ENCODE results near the gene RNU11. TPM values are rescaled to one million over a fixed set of nuclear protein-coding genes. Genes with fewer than 3 reads are reported as not detected.
A peak's percentile ranks its signal among the peaks of the same experiment; 100 is the strongest.
"Not testable (repeated sequence)": the region's sequence is repeated elsewhere in the genome, so short reads cannot be mapped to it uniquely, and the experiment has no call there.

RNU11 gene
- total RNA-seq, 2 experiments from 2014 or later: not detected

- no peaks in the 10 kb centered on the region for H3K4me1 Mint-ChIP-seq
- no peak overlapping the region for H3K27ac Mint-ChIP-seq
- no peaks in the 10 kb centered on the region for H3K9me3 Mint-ChIP-seq (ENCODE audit: low read depth)
- intact Hi-C loops (cut with DNase I, micrococcal nuclease): no loop called here
- H3K27me3 Mint-ChIP-seq: no peaks in the 10 kb centered on the region
- H3K4me3 Mint-ChIP-seq: no peak overlapping the region
- ChIA-PET CTCF (no interaction called here), POLR2A (interaction anchor here (0.6 kb wide), 1 partner anchor 12 kb away, joined by 3 read pairs; no protein-coding TSS in a partner anchor)
- H3K36me3 Mint-ChIP-seq (ENCODE audit: low read depth): no peaks in the 10 kb centered on the region
- DNase-seq (no peak), ATAC-seq (no peak)
These were observed 7.9 kb downstream of the RNU11 start for GRCh38 chr1:28656335-28656734.

GRCh38 chr1:28663871-28664470 is 15.6 kb downstream of the RNU11 start:
- Mint-ChIP-seq H3K9me3 (ENCODE audit: low read depth) (no peaks in the 10 kb centered on the region), H3K4me1 (peaks cover 8% of the 10 kb centered on the region), H3K27me3 (no peaks in the 10 kb centered on the region), H3K4me3 (no peak overlapping the region), H3K36me3 (ENCODE audit: low read depth) (no peaks in the 10 kb centered on the region), H3K27ac (no peak overlapping the region)
- ChIA-PET POLR2A (interaction anchor here (1.2 kb wide), 1 partner anchor 15 kb away, joined by 5 read pairs; the partner anchor contains the start of gene RNU11), CTCF (interaction anchor here (0.6 kb wide), 1 partner anchor 140 kb away, joined by 3 read pairs; no protein-coding TSS in a partner anchor)
- no peak for ATAC-seq
- intact Hi-C loops (cut with DNase I, micrococcal nuclease): no loop called here
- DNase-seq: no peak

GRCh38 chr1:28666806-28667205 is 18.4 kb downstream of the RNU11 start:
- intact Hi-C loops (cut with DNase I, micrococcal nuclease): no loop called here
- DNase-seq (no peak), ATAC-seq (no peak)
- Mint-ChIP-seq H3K4me1 (peaks cover 11% of the 10 kb centered on the region), H3K4me3 (peak overlapping the region; percentile 38), H3K36me3 (ENCODE audit: low read depth) (peaks cover 3% of the 10 kb centered on the region), H3K27me3 (no peaks in the 10 kb centered on the region), H3K9me3 (ENCODE audit: low read depth) (no peaks in the 10 kb centered on the region), H3K27ac (no peak overlapping the region)
- CTCF ChIA-PET: interaction anchor here (2.0 to 2.3 kb wide), 2 partner anchors 24 to 25 kb away, joined by 6 to 7 read pairs; partner anchors contain the start of gene TAF12
- POLR2A ChIA-PET: interaction anchor here (3.0 kb wide), 1 partner anchor 18 kb away, joined by 96 read pairs; the partner anchor contains the start of gene RNU11

- DNase-seq (peak; percentile 93), ATAC-seq (peak; percentile 72)
- no peaks in the 10 kb centered on the region for H3K9me3 Mint-ChIP-seq (ENCODE audit: low read depth)
- peaks cover 3% of the 10 kb centered on the region for H3K36me3 Mint-ChIP-seq (ENCODE audit: low read depth)
- peak within 1 kb of the TSS; percentile 99 for H3K27ac Mint-ChIP-seq
- no peaks in the 10 kb centered on the region for H3K27me3 Mint-ChIP-seq
- peaks cover 11% of the 10 kb centered on the region for H3K4me1 Mint-ChIP-seq
- POLR2A ChIA-PET: interaction anchor here (0.6 to 3.0 kb wide), 7 partner anchors 17 to 249 kb away, joined by 4 to 96 read pairs (median 22); partner anchors contain the start of genes RNU11, TAF12 and YTHDF2
- peak within 1 kb of the TSS; percentile 84 for H3K4me3 Mint-ChIP-seq
- intact Hi-C loops (cut with DNase I, micrococcal nuclease): loop anchor here (1.0 to 2.0 kb wide), 4 partner anchors 20 to 513 kb away; partner anchors contain the start of genes RNU11 (in 2 of the 2), SESN2 (in 1 of the 2), SRSF4 (in 1 of the 2) and YTHDF2 (in 1 of the 2)
- CTCF ChIA-PET: interaction anchor here (0.6 to 2.3 kb wide), 7 partner anchors 20 to 513 kb away, joined by 3 to 8 read pairs (median 6); partner anchors contain the start of genes RNU11, SRSF4, TAF12 and YTHDF2
These were observed 20.0 kb downstream of the RNU11 start, which contains the start of gene GMEB1 for GRCh38 chr1:28668191-28668955. GMEB1 (plus strand) TSS chr1:28668784; CDS start chr1:28683613, 14,829 bp downstream.

GRCh38 chr1:28668956-28669723 is 20.7 kb downstream of the RNU11 start:
- ChIA-PET CTCF (interaction anchor here (0.7 to 2.3 kb wide), 7 partner anchors 9 to 513 kb away, joined by 3 to 8 read pairs (median 6); partner anchors contain the start of genes RNU11, SRSF4, TAF12 and YTHDF2), POLR2A (interaction anchor here (0.6 to 3.0 kb wide), 7 partner anchors 13 to 249 kb away, joined by 3 to 96 read pairs (median 22); partner anchors contain the start of genes RNU11, TAF12 and YTHDF2)
- Mint-ChIP-seq H3K9me3 (ENCODE audit: low read depth) (no peaks in the 10 kb centered on the region), H3K27ac (peak overlapping the region; percentile 94), H3K36me3 (ENCODE audit: low read depth) (peaks cover 3% of the 10 kb centered on the region), H3K4me3 (peak overlapping the region; percentile 84), H3K27me3 (no peaks in the 10 kb centered on the region), H3K4me1 (peaks cover 11% of the 10 kb centered on the region)
- intact Hi-C loops (cut with DNase I, micrococcal nuclease): loop anchor here (1.0 to 2.0 kb wide), 11 partner anchors 21 to 512 kb away; partner anchors contain the start of genes RNU11 (in 2 of the 2), YTHDF2 (in 2 of the 2), SESN2 (in 1 of the 2) and SRSF4 (in 1 of the 2)
- ATAC-seq: peak; percentile 63
- DNase-seq: peak; percentile 58

GRCh38 chr1:28671254-28671780 is 22.9 kb downstream of the RNU11 start:
- intact Hi-C loops (cut with DNase I, micrococcal nuclease): no loop called here
- H3K27ac Mint-ChIP-seq: no peak overlapping the region
- H3K4me3 Mint-ChIP-seq: no peak overlapping the region
- DNase-seq (no peak), ATAC-seq (no peak)
- peaks cover 10% of the 10 kb centered on the region for H3K4me1 Mint-ChIP-seq
- POLR2A ChIA-PET: interaction anchor here (0.6 to 1.9 kb wide), 2 partner anchors 23 to 70 kb away, joined by 7 to 9 read pairs; partner anchors contain the start of gene RNU11
- H3K27me3 Mint-ChIP-seq: no peaks in the 10 kb centered on the region
- H3K9me3 Mint-ChIP-seq (ENCODE audit: low read depth): no peaks in the 10 kb centered on the region
- H3K36me3 Mint-ChIP-seq (ENCODE audit: low read depth): peaks cover 3% of the 10 kb centered on the region
- CTCF ChIA-PET: interaction anchor here (0.7 kb wide), 1 partner anchor 81 kb away, joined by 3 read pairs; no protein-coding TSS in a partner anchor

- H3K4me1 Mint-ChIP-seq; H3K27me3 Mint-ChIP-seq; DNase-seq; CTCF ChIA-PET; ATAC-seq; H3K36me3 Mint-ChIP-seq (ENCODE audit: low read depth); H3K9me3 Mint-ChIP-seq (ENCODE audit: low read depth); H3K4me3 Mint-ChIP-seq; POLR2A ChIA-PET; intact Hi-C loops (cut with DNase I, micrococcal nuclease); H3K27ac Mint-ChIP-seq: not testable (repeated sequence)
These were observed 24.6 kb downstream of the RNU11 start for GRCh38 chr1:28672971-28673370.

GRCh38 chr1:28675924-28676257 is 27.5 kb downstream of the RNU11 start:
- ATAC-seq: no peak
- Mint-ChIP-seq H3K9me3 (ENCODE audit: low read depth) (no peaks in the 10 kb centered on the region), H3K4me3 (no peak overlapping the region), H3K4me1 (peaks cover 5% of the 10 kb centered on the region), H3K27me3 (no peaks in the 10 kb centered on the region), H3K27ac (no peak overlapping the region), H3K36me3 (ENCODE audit: low read depth) (peaks cover 2% of the 10 kb centered on the region)
- CTCF ChIA-PET: interaction anchor here (0.6 kb wide), 1 partner anchor 21 kb away, joined by 3 read pairs; no protein-coding TSS in a partner anchor
- intact Hi-C loops (cut with DNase I, micrococcal nuclease): no loop called here
- no peak for DNase-seq
- POLR2A ChIA-PET: no interaction called here

GRCh38 chr1:28680151-28680550 is 31.8 kb downstream of the RNU11 start:
- ATAC-seq (no peak), DNase-seq (no peak)
- Mint-ChIP-seq H3K4me3 (no peak overlapping the region), H3K4me1 (peaks cover 4% of the 10 kb centered on the region), H3K27me3 (no peaks in the 10 kb centered on the region), H3K36me3 (ENCODE audit: low read depth) (peaks cover 15% of the 10 kb centered on the region), H3K9me3 (ENCODE audit: low read depth) (no peaks in the 10 kb centered on the region), H3K27ac (no peak overlapping the region)
- POLR2A ChIA-PET: interaction anchor here (0.6 kb wide), 1 partner anchor 36 kb away, joined by 5 read pairs; no protein-coding TSS in a partner anchor
- intact Hi-C loops (cut with DNase I, micrococcal nuclease): no loop called here
- CTCF ChIA-PET: interaction anchor here (0.8 kb wide), 1 partner anchor 13 kb away, joined by 3 read pairs; no protein-coding TSS in a partner anchor

- H3K4me3 Mint-ChIP-seq: no peak overlapping the region
- ChIA-PET POLR2A (interaction anchor here (0.7 kb wide), 1 partner anchor 13 kb away, joined by 3 read pairs; no protein-coding TSS in a partner anchor), CTCF (interaction anchor here (0.8 to 1.3 kb wide), 2 partner anchors 35 to 87 kb away, joined by 3 to 5 read pairs; no protein-coding TSS in a partner anchor)
- no peaks in the 10 kb centered on the region for H3K9me3 Mint-ChIP-seq (ENCODE audit: low read depth)
- ATAC-seq: peak; percentile 74
- intact Hi-C loops (cut with DNase I, micrococcal nuclease): no loop called here
- H3K4me1 Mint-ChIP-seq: no peaks in the 10 kb centered on the region
- H3K36me3 Mint-ChIP-seq (ENCODE audit: low read depth): peaks cover 24% of the 10 kb centered on the region
- H3K27me3 Mint-ChIP-seq: no peaks in the 10 kb centered on the region
- H3K27ac Mint-ChIP-seq: no peak overlapping the region
- no peak for DNase-seq
These were observed 34.4 kb downstream of the RNU11 start for GRCh38 chr1:28682840-28683239.

Measured in activated CD4-positive, alpha-beta T cell treated with anti-CD3 and anti-CD28 coated beads for 36 hours (primary cell).